Measurements from ENCODE around the gene PNPT1. TPM values are rescaled to one million over a fixed set of nuclear protein-coding genes. Genes with fewer than 3 reads are reported as not detected.
A peak's percentile ranks its signal among the peaks of the same experiment; 100 is the strongest.

PNPT1 gene
- total and polyA plus RNA-seq, 2 of the 13 experiments (the other 11 are each of a cell fraction or from before 2014, with no cell fraction given) = 23.4 to 61.0 TPM

- TF ChIP-seq MAFF (IDR thresholded peaks at IDR 0.05; ENCODE audit: low read depth, low read length) (peak; percentile 32; the same call in 1 of the 2 replicates), SIX4 (CRISPR knock-in tag; IDR thresholded peaks at IDR 0.05) (peak; percentile 15; the same call in 1 of the 2 replicates), MNT (IDR thresholded peaks at IDR 0.05) (peak; percentile 34; the same call in 1 of the 2 replicates), SALL1 (CRISPR knock-in tag; IDR thresholded peaks at IDR 0.05) (no peak), KMT2A (CRISPR knock-in tag; IDR thresholded peaks at IDR 0.05) (0 out of 2 replicates have a peak, but pooled peaks have one; percentile 8), CENPBD1 (CRISPR knock-in tag; IDR thresholded peaks at IDR 0.05; ENCODE audit: borderline replicate concordance, low read depth) (0 out of 2 replicates have a peak, but pooled peaks have one; percentile 72), ZEB1 (IDR thresholded peaks at IDR 0.05; ENCODE audit: insufficient replicate concordance, low read depth) (no peak), ZNF619 (CRISPR knock-in tag; IDR thresholded peaks at IDR 0.05) (no peak), ZNF280B (CRISPR knock-in tag; IDR thresholded peaks at IDR 0.05; ENCODE audit: borderline replicate concordance) (no peak), FOXJ3 (CRISPR knock-in tag; IDR thresholded peaks at IDR 0.05; ENCODE audit: borderline replicate concordance) (no peak), SCMH1 (CRISPR knock-in tag; IDR thresholded peaks at IDR 0.05; ENCODE audit: borderline replicate concordance) (no peak), ZSCAN21 (CRISPR knock-in tag; IDR thresholded peaks at IDR 0.05; ENCODE audit: borderline replicate concordance) (peak; percentile 22; the same call in 1 of the 2 replicates), GABPA (IDR thresholded peaks at IDR 0.05; ENCODE audit: low read depth, low read length) (no peak), GABPA (CRISPR knock-in tag; IDR thresholded peaks at IDR 0.05; ENCODE audit: low read depth) (0 out of 2 replicates have a peak, but pooled peaks have one; percentile 29), HMGXB4 (CRISPR knock-in tag; IDR thresholded peaks at IDR 0.05; ENCODE audit: borderline replicate concordance in 1 of 2, low read depth in 1 of 2) (no peak; a peak in 1 of 4 replicates), POLR2AphosphoS5 (IDR thresholded peaks at IDR 0.05; ENCODE audit: low read depth, low read length) (peak; percentile 65; the same call in 1 of the 2 replicates), PHF20 (CRISPR knock-in tag; IDR thresholded peaks at IDR 0.05) (0 out of 2 replicates have a peak, but pooled peaks have one; percentile 32), PAF1 (CRISPR knock-in tag; IDR thresholded peaks at IDR 0.05) (0 out of 2 replicates have a peak, but pooled peaks have one; percentile 49), HBP1 (CRISPR knock-in tag; IDR thresholded peaks at IDR 0.05; ENCODE audit: low read depth) (peak; percentile 23; the same call in 1 of the 2 replicates), MXD4 (CRISPR knock-in tag; IDR thresholded peaks at IDR 0.05) (peak; percentile 76), ZNF704 (CRISPR knock-in tag; IDR thresholded peaks at IDR 0.05; ENCODE audit: borderline replicate concordance) (no peak)
Observed at GRCh38 chr2:55616551-55617174, 77.0 kb downstream of the PNPT1 start (continued).
